ENCODE results near the gene SLC1A5.
A peak's percentile ranks its signal among the peaks of the same experiment; 100 is the strongest.
"Not testable (repeated sequence)": the region's sequence is repeated elsewhere in the genome, so short reads cannot be mapped to it uniquely, and the experiment has no call there.

DNA sequence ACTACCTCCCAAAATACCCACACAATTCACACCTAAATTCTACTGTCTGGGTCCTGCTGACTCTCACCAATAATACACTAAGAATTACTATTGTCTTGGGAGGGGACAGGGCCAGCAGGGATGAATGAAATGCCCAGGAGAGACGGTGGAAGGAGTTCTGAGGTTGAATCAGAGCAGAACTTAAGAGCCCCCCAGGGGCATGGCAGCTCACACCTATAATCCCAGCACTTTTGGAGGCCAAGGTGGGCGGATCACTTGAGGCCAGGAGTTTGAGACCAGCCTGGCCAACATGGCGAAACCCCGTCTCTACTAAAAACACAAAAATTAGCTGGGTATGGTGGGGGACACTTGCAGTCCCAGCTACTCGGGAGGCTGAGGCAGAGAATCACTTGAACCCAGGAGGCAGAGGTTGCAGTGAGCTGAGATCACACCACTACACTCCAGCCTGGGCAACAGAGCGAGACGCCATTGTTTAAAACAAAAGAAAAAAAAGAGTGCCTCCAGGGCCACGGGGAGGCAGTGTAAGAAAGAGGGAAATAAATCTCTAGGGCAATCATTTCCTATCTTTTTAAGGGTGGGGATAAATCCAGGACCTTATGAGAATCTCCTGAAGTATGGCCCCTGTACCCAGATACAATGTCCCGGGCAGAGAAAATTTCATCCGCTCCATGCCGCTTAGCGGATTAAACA is 10.3 kb downstream of the SLC1A5 start:
- TF ChIP-seq, protein P1, sequence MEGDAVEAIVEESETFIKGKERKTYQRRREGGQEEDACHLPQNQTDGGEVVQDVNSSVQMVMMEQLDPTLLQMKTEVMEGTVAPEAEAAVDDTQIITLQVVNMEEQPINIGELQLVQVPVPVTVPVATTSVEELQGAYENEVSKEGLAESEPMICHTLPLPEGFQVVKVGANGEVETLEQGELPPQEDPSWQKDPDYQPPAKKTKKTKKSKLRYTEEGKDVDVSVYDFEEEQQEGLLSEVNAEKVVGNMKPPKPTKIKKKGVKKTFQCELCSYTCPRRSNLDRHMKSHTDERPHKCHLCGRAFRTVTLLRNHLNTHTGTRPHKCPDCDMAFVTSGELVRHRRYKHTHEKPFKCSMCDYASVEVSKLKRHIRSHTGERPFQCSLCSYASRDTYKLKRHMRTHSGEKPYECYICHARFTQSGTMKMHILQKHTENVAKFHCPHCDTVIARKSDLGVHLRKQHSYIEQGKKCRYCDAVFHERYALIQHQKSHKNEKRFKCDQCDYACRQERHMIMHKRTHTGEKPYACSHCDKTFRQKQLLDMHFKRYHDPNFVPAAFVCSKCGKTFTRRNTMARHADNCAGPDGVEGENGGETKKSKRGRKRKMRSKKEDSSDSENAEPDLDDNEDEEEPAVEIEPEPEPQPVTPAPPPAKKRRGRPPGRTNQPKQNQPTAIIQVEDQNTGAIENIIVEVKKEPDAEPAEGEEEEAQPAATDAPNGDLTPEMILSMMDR (IDR thresholded peaks at IDR 0.05) = peak in 1 of 4 experiments; percentile 16
- not testable (repeated sequence) for TF ChIP-seq EP300, POLR2A (IDR thresholded peaks at IDR 0.05)
